Measurements from ENCODE around the gene MARCOL.
A peak's percentile ranks its signal among the peaks of the same experiment; 100 is the strongest.
"Not testable (repeated sequence)": the region's sequence is repeated elsewhere in the genome, so short reads cannot be mapped to it uniquely, and the experiment has no call there.

MARCOL gene

GRCh38 chr5:148268566-148268965, 30.2 kb downstream of the MARCOL start, which contains the start of gene SPINK13:
Gene SPINK13 (plus strand): TSS chr5:148268794. CDS start chr5:148270073, 1,279 bp downstream.
- peak; percentile 58 for DNase-seq (ENCODE audit: low read depth)

GRCh38 chr5:148275129-148275528, 36.8 kb downstream of the MARCOL start:
- DNase-seq (ENCODE audit: low read depth): not testable (repeated sequence)

GRCh38 chr5:148280893-148281292, 42.6 kb downstream of the MARCOL start:
- not testable (repeated sequence) for DNase-seq (ENCODE audit: low read depth)

- DNase-seq (ENCODE audit: low read depth): not testable (repeated sequence)
These were observed 43.0 kb downstream of the MARCOL start for GRCh38 chr5:148281336-148281735.

- DNase-seq (ENCODE audit: low read depth): no peak
These were observed 52.2 kb downstream of the MARCOL start for GRCh38 chr5:148290271-148291195.

Measured in HS-5 (cell line).